ENCODE data around the gene FOXL2NB. TPM values are rescaled to one million over a fixed set of nuclear protein-coding genes. Genes with fewer than 3 reads are reported as not detected.
A peak's percentile ranks its signal among the peaks of the same experiment; 100 is the strongest.

FOXL2NB gene
- total RNA-seq, 4 donors from 2014 or later: not detected

DNA sequence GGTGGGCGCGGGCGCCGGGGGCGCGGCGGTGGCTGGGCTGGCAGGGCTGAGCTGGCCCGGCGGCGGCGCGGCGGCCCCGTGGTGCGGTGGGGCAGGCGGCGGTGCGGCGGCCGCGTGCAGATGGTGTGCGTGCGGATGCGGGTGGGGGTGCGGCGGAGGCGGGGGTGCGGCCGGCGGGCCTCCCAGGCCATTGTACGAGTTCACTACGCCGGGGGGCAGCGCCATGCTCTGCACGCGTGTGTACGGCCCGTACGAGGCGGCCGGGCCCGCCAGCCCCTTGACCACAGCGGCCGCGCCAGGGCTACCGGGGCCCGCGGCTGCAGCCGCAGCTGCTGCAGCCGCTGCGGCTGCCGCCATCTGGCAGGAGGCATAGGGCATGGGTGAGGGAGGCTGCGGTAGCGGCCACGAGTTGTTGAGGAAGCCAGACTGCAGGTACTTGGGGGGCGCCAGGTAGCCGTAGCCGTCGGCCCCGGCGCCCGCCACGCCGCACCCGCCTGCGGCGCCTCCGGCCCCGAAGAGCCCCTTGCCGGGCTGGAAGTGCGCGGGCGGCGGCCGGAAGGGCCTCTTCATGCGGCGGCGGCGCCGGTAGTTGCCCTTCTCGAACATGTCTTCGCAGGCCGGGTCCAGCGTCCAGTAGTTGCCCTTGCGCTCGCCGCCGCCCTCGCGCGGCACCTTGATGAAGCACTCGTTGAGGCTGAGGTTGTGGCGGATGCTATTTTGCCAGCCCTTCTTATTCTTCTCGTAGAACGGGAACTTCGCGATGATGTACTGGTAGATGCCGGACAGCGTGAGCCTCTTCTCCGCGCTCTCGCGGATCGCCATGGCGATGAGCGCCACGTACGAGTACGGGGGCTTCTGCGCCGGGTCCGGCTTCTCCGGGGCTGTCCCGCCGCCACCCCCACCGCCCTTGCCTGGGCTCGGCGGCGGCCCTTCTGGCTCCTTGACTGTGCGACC lies 1.0 kb upstream of the FOXL2NB start:
- intact Hi-C loops (cut with DNase I; ENCODE audit: low total_unique reads): no loop called here
- TF ChIP-seq POLR2A (IDR thresholded peaks at IDR 0.05): no peak
- TF ChIP-seq, protein P1, sequence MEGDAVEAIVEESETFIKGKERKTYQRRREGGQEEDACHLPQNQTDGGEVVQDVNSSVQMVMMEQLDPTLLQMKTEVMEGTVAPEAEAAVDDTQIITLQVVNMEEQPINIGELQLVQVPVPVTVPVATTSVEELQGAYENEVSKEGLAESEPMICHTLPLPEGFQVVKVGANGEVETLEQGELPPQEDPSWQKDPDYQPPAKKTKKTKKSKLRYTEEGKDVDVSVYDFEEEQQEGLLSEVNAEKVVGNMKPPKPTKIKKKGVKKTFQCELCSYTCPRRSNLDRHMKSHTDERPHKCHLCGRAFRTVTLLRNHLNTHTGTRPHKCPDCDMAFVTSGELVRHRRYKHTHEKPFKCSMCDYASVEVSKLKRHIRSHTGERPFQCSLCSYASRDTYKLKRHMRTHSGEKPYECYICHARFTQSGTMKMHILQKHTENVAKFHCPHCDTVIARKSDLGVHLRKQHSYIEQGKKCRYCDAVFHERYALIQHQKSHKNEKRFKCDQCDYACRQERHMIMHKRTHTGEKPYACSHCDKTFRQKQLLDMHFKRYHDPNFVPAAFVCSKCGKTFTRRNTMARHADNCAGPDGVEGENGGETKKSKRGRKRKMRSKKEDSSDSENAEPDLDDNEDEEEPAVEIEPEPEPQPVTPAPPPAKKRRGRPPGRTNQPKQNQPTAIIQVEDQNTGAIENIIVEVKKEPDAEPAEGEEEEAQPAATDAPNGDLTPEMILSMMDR (IDR thresholded peaks at IDR 0.05): no peak
- peak overlapping the region; percentile 17 for H3K4me3 ChIP-seq (ENCODE audit: low read depth, poor library complexity, severe bottlenecking)
- 0 to 1% methylated on average over 18 to 31 of the region's 120 CpGs for WGBS, 2 donors
- DNase-seq (ENCODE audit: low spot score in 2 of 2): peak in 1 of 2 donors; percentile 79

DNA sequence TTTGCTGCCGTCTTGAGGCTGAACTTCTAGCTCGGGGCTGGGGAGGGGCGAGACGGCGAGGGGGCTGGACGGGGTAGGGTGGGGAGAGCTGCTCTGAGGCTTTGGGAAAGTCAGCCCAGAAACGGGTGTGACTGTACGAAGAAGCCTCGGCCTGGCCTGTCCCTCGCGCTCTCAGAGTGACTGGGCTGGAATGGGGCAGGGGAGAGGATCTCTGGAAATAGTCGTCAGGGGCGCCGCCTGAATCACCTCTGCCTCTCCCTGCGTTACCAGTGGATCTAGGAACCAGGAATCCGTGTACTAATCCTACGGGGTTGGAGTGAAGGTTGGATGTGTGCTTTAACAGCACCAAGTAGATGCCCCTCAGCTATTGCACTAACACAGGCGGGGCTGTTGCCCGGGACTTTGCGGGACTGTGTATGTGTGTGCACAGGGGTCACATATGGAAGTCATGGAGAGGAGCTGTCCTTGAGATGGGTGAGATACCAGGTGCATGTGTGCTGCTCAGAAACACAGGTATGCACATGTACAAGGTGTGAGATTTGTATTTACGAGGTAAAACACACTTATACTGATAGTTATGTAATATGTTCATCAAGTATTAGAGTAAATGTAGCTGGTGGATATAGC lies 591 bp downstream of the FOXL2NB start:
- TF ChIP-seq POLR2A (IDR thresholded peaks at IDR 0.05): no peak
- TF ChIP-seq, protein P1 (IDR thresholded peaks at IDR 0.05): no peak
- WGBS, 2 donors: 34 to 36% methylated on average over 21 of the region's 21 CpGs

DNA sequence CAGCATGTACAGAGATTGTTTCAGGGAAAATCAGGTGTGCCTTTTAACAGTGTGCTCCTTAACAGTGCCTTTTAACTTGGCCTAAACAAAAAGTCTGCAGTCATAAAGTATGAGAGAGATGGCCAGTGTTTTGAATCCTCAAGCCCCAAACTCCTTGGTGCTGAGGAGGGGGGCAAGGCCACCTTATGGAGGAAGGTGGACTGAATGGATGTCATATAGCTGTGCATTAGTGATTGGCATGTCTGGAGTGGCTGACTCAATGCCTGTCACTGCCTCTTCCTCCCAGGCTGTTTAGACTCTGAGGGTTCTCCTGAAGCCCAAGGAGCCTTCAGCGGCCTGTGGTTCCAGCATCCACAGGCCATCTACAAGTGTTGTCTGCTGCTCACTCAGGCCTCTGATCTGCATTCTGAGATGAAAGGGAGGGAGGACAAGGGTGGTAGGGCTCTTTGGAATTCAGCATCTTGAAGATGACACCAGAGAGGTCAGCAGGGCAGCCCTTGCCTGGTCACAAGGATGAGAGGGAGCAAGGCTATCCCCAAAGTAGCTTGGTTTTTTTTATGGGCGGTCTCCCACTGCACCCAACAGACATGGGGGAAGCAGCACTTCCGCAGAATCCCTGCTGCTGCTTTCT lies 1.5 kb downstream of the FOXL2NB start:
- intact Hi-C loops (cut with DNase I; ENCODE audit: low total_unique reads): no loop called here
- TF ChIP-seq, protein P1 (IDR thresholded peaks at IDR 0.05): no peak
- H3K4me3 ChIP-seq (ENCODE audit: low read depth, poor library complexity, severe bottlenecking): no peak overlapping the region
- WGBS, 2 donors: 82 to 84% methylated on average over 3 of the region's 3 CpGs
- peak in 1 of 2 donors; percentile 31 for DNase-seq (ENCODE audit: low spot score in 2 of 2)

More for the DNA sequence above, 591 bp downstream of the FOXL2NB start:
- intact Hi-C loops (cut with DNase I; ENCODE audit: low total_unique reads): no loop called here
- no peak for DNase-seq (ENCODE audit: low spot score in 2 of 2)
- peak overlapping the region; percentile 17 for H3K4me3 ChIP-seq (ENCODE audit: low read depth, poor library complexity, severe bottlenecking)

DNA sequence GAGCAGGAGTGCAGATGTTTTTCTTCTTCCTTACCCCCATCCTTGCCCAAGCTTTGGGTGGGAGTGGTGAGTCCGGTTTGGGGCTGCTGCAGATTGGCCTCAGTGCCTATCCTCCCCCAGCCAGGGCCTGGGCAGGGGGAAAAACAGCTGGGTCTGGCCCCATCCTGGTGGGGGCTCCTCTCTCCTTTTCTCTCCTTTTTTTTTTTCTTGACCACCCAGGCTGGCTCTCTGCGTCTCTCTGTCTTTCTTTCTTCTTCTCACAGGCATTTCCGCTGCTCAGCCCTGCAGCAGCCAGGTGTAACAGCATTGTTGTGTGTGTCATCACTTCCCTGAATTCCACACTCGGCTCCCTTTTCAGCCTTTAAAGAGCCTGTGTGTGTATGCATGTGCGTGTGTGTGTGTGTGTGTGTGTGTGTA lies 2.0 kb downstream of the FOXL2NB start:
- TF ChIP-seq, protein P1 (IDR thresholded peaks at IDR 0.05): no peak
- TF ChIP-seq POLR2A (IDR thresholded peaks at IDR 0.05): no peak
- H3K4me3 ChIP-seq (ENCODE audit: low read depth, poor library complexity, severe bottlenecking): no peak overlapping the region
- intact Hi-C loops (cut with DNase I; ENCODE audit: low total_unique reads): no loop called here
- 62 to 82% methylated on average over 5 of the region's 5 CpGs for WGBS, 2 donors
- DNase-seq (ENCODE audit: low spot score in 2 of 2): peak in 1 of 2 donors; percentile 40

DNA sequence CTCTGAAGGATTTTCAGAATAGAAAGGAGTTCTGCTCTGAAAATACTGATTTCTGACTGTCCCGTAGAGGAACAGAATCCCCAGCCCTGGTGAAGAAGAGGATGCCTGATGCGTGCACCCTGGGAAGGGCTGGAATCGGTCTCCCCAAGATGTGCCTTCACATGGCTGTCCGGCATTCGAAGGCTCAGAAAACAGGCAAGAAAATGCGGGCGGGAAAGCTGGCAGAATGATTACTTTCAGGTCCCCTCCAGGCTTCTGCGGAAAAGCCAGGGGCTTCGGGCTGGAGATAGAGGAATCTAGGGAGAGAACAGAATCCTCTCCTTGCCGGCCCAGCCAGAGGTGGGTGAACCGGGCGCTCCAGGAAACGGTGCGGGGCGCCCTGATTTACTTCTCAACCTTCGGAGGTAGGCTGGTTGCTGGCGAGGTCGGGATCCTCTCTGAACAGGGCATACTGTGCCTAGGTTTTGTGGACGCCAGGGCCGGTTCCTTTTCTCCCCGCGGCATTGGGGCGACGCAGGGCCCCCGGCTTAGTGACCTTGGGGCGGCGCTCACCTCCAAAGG lies 2.5 kb downstream of the FOXL2NB start:
- no peak overlapping the region for H3K4me3 ChIP-seq (ENCODE audit: low read depth, poor library complexity, severe bottlenecking)
- no peak for DNase-seq (ENCODE audit: low spot score in 2 of 2)
- intact Hi-C loops (cut with DNase I; ENCODE audit: low total_unique reads): no loop called here
- WGBS, 2 donors: 31 to 41% methylated on average over 12 to 26 of the region's 27 CpGs
- TF ChIP-seq, protein P1 (IDR thresholded peaks at IDR 0.05): no peak
- TF ChIP-seq POLR2A (IDR thresholded peaks at IDR 0.05): no peak
